ENCODE results near the gene ATP2B3.
A peak's percentile ranks its signal among the peaks of the same experiment; 100 is the strongest.

ATP2B3 gene

DNA sequence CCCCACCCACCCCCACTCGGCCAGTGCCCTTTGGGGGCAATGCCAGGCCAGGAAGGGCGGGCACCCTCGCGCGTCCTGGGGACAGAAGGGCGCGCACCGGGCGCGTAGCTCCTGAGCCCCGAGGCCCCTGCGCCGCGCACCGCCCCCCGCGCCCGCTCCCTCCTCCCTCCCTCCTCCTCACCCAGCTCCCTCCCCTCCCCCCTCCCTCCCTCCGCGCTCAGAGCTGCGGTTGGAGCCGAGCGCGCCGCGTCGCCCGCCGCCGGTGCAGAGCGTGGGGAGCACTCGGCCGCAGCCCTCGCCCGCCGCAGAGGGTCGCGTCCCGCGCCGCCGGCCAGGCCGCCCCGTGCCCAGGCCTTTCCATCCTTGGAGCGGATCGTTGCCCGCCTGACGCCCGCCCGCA is at the start of gene ATP2B3:
Gene ATP2B3, plus strand, starts transcription at position 220 of the 400 bp plus-strand sequence. CDS start 18,606 bp downstream, outside the sequence.
- in situ Hi-C loops (cut with HindIII; ENCODE audit: low pct_unique_long_range_greater_than_20kb, low sequenced_read_pairs), result no loop called here
- TF ChIP-seq JUND (IDR thresholded peaks at IDR 0.05; ENCODE audit: low read depth), result no peak
- no peak for DNase-seq (ENCODE audit: low read depth in 1 of 2, low spot score in 1 of 2)

- no peak for DNase-seq (ENCODE audit: low read depth in 1 of 2, low spot score in 1 of 2)
- in situ Hi-C loops (cut with HindIII; ENCODE audit: low pct_unique_long_range_greater_than_20kb, low sequenced_read_pairs), result no loop called here
- TF ChIP-seq JUND (IDR thresholded peaks at IDR 0.05; ENCODE audit: low read depth), result no peak
Measured at GRCh38 chrX:153468008-153468580, 49.3 kb upstream of the ATP2B3 start.

DNA sequence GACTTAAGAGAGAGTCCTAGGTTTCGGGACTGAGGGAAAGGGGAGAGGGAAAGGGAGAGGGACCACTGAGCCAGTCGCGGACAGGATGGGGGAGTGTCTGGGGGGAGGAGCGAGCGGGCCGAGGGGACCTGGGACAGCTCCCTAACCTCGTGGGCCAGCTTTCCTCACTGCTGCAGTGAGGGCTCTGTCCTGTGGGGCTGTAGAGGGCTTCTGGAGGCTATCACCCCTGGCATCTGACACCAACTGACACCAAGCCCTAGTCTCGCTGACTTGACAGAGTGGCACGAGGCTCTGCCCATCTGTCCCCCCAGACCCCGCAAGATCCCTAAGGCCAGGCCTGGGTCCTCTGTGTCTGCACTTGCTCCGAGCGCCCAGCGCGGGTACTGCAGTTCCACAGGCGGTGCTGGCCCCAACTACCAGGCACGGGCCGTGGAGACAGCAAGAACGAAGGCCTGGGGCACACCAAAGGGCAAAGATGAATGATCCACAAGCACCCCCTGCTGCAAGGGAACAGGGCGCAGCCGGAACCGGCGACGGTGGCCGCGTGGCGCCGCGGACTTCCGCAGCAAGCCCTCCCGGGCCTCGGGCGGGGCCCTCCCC is 47.5 kb upstream of the ATP2B3 start:
- no peak for DNase-seq (ENCODE audit: low read depth in 1 of 2, low spot score in 1 of 2)
- in situ Hi-C loops (cut with HindIII; ENCODE audit: low pct_unique_long_range_greater_than_20kb, low sequenced_read_pairs), result no loop called here
- TF ChIP-seq JUND (IDR thresholded peaks at IDR 0.05; ENCODE audit: low read depth), result no peak

DNA sequence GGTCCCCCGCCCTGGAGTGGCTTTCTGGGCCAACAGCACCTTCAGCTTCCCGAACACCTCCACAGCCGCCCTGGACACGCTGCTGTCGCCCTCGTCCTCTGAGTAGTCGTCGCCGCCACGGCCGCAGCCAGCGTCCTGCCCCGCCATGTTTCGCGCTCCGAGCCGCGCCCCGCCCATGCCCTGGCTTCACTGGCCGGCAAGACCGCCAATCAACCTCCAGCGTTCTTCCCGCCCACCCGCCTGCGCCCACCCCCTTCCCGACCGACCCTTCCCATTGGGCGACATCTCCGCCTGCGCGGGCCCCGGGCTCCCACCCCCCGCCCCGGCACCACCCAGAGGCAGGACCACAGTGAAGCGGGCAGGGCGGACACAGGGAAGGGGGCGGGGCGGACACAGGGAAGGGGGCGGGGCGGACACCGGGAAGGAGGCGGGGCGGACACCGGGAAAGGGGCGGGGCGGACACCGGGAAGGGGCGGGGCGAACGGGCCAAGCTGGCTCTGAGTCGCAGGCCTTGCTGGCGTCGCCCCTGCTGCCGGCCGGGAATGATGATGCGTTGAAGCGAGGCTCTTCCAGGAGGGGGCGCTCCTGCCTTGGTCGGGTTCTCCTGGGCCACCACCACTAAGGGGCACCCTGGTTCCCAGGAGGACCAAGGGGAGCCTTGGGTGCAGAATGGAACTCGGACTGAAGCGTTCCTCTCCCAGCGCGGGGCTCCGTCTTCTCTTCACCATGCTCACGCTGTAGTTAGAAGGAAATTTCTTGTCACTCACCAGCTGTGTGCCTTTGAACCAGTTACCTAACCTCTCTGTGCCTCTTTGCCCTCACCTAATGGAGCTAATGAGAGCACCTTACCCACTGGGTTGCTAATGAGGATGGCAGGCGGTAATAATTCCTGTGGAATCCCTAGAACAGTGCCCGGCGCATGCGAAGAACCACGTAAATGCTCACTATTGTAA is 46.8 kb upstream of the ATP2B3 start, which contains the start of gene HAUS7:
Gene HAUS7, minus strand, starts transcription at position 166 of the 953 bp plus-strand sequence. Its CDS starts 19 bp downstream, at position 147.
- DNase-seq (ENCODE audit: low read depth in 1 of 2, low spot score in 1 of 2), result peak; percentile 77 to 90
- in situ Hi-C loops (cut with HindIII; ENCODE audit: low pct_unique_long_range_greater_than_20kb, low sequenced_read_pairs), result no loop called here
- TF ChIP-seq JUND (IDR thresholded peaks at IDR 0.05; ENCODE audit: low read depth), result no peak

- in situ Hi-C loops (cut with HindIII; ENCODE audit: low pct_unique_long_range_greater_than_20kb, low sequenced_read_pairs), result no loop called here
- DNase-seq (ENCODE audit: low read depth in 1 of 2, low spot score in 1 of 2), result no peak
- TF ChIP-seq JUND (IDR thresholded peaks at IDR 0.05; ENCODE audit: low read depth), result no peak
Measured at GRCh38 chrX:153471663-153472280, 45.7 kb upstream of the ATP2B3 start.

DNA sequence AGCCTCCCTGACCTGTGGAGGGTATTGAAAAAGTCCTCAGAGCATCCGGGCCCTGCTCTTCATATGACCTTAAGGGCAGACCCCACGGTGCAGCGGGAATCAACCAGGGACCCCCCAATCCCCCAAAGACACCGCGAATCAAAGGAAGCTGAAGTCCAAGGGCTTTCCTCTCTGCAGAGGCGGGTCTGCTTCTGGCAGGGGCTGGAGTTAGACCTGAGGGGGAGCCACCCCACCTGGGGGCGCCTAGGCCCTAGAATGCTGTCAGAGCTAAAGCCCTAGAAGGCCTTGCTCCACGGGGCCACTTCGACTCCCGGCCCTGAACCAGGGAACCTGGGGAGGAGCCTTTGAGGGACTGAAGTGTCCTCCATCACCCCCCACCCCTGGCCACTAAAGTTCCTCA is 44.3 kb upstream of the ATP2B3 start:
- in situ Hi-C loops (cut with HindIII; ENCODE audit: low pct_unique_long_range_greater_than_20kb, low sequenced_read_pairs), result no loop called here

DNA sequence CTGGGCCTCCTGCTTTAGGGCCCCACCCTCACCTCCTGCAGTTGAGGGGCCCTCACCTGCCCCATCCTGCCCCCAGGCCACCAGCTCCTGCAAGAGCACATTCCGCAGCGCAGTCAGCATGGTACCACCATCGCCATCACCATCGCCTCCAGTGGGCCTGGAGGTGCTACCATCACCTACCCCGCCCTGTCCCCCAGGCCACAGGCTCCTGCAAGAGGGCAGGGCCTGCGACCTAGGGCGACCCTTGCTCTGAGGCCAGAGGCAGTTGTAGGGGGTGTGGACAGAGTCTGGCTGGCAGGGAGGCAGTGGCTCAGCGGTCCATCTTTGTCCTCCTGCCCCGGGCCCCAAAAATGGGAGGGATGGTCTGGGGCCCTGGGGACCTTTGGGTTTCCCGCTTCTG is 43.2 kb upstream of the ATP2B3 start:
- in situ Hi-C loops (cut with HindIII; ENCODE audit: low pct_unique_long_range_greater_than_20kb, low sequenced_read_pairs), result no loop called here
- no peak for TF ChIP-seq JUND (IDR thresholded peaks at IDR 0.05; ENCODE audit: low read depth)
- DNase-seq (ENCODE audit: low read depth in 1 of 2, low spot score in 1 of 2), result no peak

More for the DNA sequence above, 44.3 kb upstream of the ATP2B3 start:
- no peak for TF ChIP-seq JUND (IDR thresholded peaks at IDR 0.05; ENCODE audit: low read depth)
- no peak for DNase-seq (ENCODE audit: low read depth in 1 of 2, low spot score in 1 of 2)

- in situ Hi-C loops (cut with HindIII; ENCODE audit: low pct_unique_long_range_greater_than_20kb, low sequenced_read_pairs), result no loop called here
- no peak for DNase-seq (ENCODE audit: low read depth in 1 of 2, low spot score in 1 of 2)
- no peak for TF ChIP-seq JUND (IDR thresholded peaks at IDR 0.05; ENCODE audit: low read depth)
Measured at GRCh38 chrX:153474718-153475117, 42.7 kb upstream of the ATP2B3 start.

- DNase-seq (ENCODE audit: low read depth in 1 of 2, low spot score in 1 of 2), result no peak
- no peak for TF ChIP-seq JUND (IDR thresholded peaks at IDR 0.05; ENCODE audit: low read depth)
- in situ Hi-C loops (cut with HindIII; ENCODE audit: low pct_unique_long_range_greater_than_20kb, low sequenced_read_pairs), result no loop called here
Measured at GRCh38 chrX:153475271-153475670, 42.2 kb upstream of the ATP2B3 start.

DNA sequence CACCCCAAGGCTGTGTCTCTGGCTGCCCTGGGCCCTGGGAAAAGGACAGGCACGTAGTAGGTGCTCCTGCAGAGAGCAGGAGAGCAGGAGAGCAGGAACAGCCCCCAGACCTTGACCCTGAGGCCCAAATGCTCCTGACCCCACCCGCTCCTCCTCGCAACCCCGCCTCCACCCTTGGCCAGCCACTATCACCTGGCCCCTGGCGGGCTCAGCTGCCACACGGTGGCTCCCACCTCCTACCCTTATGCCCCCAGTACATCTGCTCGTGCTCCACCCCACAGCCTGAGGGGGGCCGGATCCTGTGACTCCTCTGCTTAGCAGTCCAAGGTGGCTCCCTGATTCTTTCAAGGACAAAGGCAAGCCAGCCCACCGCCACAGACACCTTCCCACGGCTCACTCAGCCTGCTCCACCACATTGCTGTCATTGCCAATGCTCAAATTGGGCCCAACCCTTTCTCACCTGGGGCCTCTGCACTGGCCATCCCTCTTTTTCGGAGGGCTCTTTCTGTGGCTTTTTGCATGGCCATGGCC is 41.6 kb upstream of the ATP2B3 start:
- no peak for DNase-seq (ENCODE audit: low read depth in 1 of 2, low spot score in 1 of 2)
- in situ Hi-C loops (cut with HindIII; ENCODE audit: low pct_unique_long_range_greater_than_20kb, low sequenced_read_pairs), result no loop called here
- TF ChIP-seq JUND (IDR thresholded peaks at IDR 0.05; ENCODE audit: low read depth), result no peak

GRCh38 chrX:153476666-153477363 is 40.6 kb upstream of the ATP2B3 start:
- no peak for DNase-seq (ENCODE audit: low read depth in 1 of 2, low spot score in 1 of 2)
- no peak for TF ChIP-seq JUND (IDR thresholded peaks at IDR 0.05; ENCODE audit: low read depth)
- in situ Hi-C loops (cut with HindIII; ENCODE audit: low pct_unique_long_range_greater_than_20kb, low sequenced_read_pairs), result no loop called here

Measured in T47D (cell line).